Measurements from ENCODE around the gene ZNF593.

DNA sequence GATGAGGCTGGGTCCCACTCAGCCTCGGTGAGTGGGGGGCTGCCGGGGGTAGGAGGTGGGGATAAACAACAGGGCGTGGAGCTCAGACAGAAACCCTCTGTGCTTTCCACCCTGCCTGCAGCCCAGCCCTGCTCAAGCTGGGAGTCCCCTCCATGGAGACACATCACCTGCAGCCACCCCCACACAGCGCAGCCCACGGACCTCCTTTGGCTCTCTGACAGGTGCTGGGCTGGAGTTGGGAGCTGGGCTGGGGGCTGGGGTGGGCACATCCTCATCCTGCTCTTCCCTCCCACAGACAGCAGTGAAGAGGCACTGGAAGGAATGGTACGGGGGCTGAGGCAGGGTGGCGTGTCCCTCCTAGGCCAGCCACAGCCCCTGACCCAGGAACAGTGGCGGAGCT lies 18.8 kb downstream of the ZNF593 start:
- TF ChIP-seq, protein P1, sequence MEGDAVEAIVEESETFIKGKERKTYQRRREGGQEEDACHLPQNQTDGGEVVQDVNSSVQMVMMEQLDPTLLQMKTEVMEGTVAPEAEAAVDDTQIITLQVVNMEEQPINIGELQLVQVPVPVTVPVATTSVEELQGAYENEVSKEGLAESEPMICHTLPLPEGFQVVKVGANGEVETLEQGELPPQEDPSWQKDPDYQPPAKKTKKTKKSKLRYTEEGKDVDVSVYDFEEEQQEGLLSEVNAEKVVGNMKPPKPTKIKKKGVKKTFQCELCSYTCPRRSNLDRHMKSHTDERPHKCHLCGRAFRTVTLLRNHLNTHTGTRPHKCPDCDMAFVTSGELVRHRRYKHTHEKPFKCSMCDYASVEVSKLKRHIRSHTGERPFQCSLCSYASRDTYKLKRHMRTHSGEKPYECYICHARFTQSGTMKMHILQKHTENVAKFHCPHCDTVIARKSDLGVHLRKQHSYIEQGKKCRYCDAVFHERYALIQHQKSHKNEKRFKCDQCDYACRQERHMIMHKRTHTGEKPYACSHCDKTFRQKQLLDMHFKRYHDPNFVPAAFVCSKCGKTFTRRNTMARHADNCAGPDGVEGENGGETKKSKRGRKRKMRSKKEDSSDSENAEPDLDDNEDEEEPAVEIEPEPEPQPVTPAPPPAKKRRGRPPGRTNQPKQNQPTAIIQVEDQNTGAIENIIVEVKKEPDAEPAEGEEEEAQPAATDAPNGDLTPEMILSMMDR (IDR thresholded peaks at IDR 0.05): no peak
- TF ChIP-seq POLR2A (IDR thresholded peaks at IDR 0.05): no peak

All from vagina (tissue), 2 donors.